ENCODE measurements around the gene OR2V2. TPM values are rescaled to one million over a fixed set of nuclear protein-coding genes. Genes with fewer than 3 reads are reported as not detected.
"Not testable (repeated sequence)": the region's sequence is repeated elsewhere in the genome, so short reads cannot be mapped to it uniquely, and the experiment has no call there.

The OR2V2 gene
- total and polyA plus RNA-seq, 10 of the 15 experiments (the other 5 are each of a cell fraction or from before 2014, with no cell fraction given), result 0.26 TPM; not detected in 9

DNA sequence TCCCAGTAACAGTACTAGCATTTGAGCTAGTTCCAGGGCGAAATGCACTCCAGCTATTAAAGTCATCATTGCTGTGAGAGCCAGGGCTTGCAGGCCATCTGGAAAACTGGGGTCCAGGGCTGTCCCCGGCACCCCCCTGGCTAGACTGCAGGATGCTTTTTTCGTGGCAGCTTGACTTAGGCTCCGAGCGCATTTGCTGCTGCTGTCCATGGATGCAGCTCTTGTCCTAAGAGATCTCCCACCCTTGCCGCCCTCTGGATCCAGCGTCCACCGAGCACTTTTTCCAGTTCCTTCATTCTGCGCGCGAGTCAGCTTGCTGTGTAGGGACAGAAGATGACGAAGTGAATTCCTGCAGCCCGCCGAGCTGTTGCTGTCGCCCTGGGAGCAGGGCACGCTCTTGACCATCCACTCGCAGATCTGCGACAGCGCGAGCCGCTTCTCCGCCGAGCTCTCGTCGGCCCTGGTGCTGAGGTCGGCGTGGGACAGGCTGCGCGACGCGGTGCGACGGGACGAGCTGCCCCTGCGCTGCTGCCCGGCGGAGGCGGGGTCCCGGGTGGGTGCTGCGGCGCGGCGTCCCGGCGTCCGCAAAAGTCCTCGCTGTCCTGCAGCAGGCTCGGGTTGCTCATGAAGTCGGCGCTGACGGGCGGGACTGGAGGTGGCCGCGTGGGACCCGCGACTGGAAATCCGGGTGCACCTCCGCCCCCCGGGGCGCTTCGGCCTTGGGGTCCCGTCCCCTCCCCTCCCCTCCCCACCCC is 47.1 kb upstream of the OR2V2 start:
- Histone ChIP-seq H3K9me3 (replicated peaks; ENCODE audit: control insufficient read depth, insufficient read depth, low read length) (peaks cover 3% of the 10 kb centered on the region; the same call in 1 of the 3 replicates), H3K4me2 (ENCODE audit: control insufficient read depth, insufficient read depth) (no peak overlapping the region), H3K4me3 (no peak overlapping the region), H2AFZ (ENCODE audit: control insufficient read depth, low read depth, low read length) (no peak overlapping the region), H3K9ac (ENCODE audit: control insufficient read depth, insufficient read depth, low read length) (no peak overlapping the region), H3K36me3 (ENCODE audit: control insufficient read depth in 2 of 2, insufficient read depth in 2 of 2, low read length in 1 of 2) (no peaks in the 10 kb centered on the region), H3K27ac (ENCODE audit: control insufficient read depth, insufficient read depth) (no peak overlapping the region), H3K4me1 (ENCODE audit: control insufficient read depth, insufficient read depth, low read length) (no peaks in the 10 kb centered on the region; the same call in 1 of the 2 replicates), H3K79me2 (ENCODE audit: control insufficient read depth, insufficient read depth, low read length) (no peaks in the 10 kb centered on the region), H3K27me3 (replicated peaks in 1 of 2; ENCODE audit: control insufficient read depth in 2 of 2, insufficient read depth in 2 of 2, low read length in 1 of 2) (no peaks in the 10 kb centered on the region; a peak in 1 of 4 replicates), H4K20me1 (ENCODE audit: control insufficient read depth, insufficient read depth) (no peaks in the 10 kb centered on the region; the same call in 1 of the 2 replicates)
- ATAC-seq (no peak), DNase-seq (ENCODE audit: low read depth, low spot score) (no peak), FAIRE-seq (no peak)
- BruUV-seq (replicated peaks), result no TSS peak
- intact Hi-C loops (cut with micrococcal nuclease; ENCODE audit: unreplicated experiment), result loop anchor here (10.0 kb wide), 1 partner anchor 55 kb away; no protein-coding TSS in a partner anchor
- TF ChIP-seq ZBED1 (IDR thresholded peaks at IDR 0.05; ENCODE audit: borderline replicate concordance) (no peak), NR2F1 (conservative IDR thresholded peaks at IDR 0.05) (no peak), ZZZ3 (IDR thresholded peaks at IDR 0.05; ENCODE audit: control insufficient read depth, insufficient read length, low read depth) (no peak), FOXK2 (IDR thresholded peaks at IDR 0.05) (no peak), POLR2A (IDR thresholded peaks at IDR 0.05; ENCODE audit: low read depth, low read length) (no peak), IRF4 (IDR thresholded peaks at IDR 0.05; ENCODE audit: low read depth, low read length) (no peak), BACH1 (IDR thresholded peaks at IDR 0.05; ENCODE audit: borderline replicate concordance) (no peak), TAF1 (IDR thresholded peaks at IDR 0.05; ENCODE audit: borderline replicate concordance, low read depth, low read length) (no peak), ATF7 (IDR thresholded peaks at IDR 0.05; ENCODE audit: low read depth) (no peak), YBX1 (IDR thresholded peaks at IDR 0.05) (no peak), JUNB (IDR thresholded peaks at IDR 0.05) (no peak), CBX5 (IDR thresholded peaks at IDR 0.05; ENCODE audit: low read depth) (no peak), STAT3 (IDR thresholded peaks at IDR 0.05; ENCODE audit: low read depth, low read length) (no peak), CREB1 (IDR thresholded peaks at IDR 0.05; ENCODE audit: low read depth) (no peak), SPI1 (IDR thresholded peaks at IDR 0.05; ENCODE audit: borderline replicate concordance, insufficient read depth, low read depth, low read length) (no peak)
- TF ChIP-seq, protein P1, sequence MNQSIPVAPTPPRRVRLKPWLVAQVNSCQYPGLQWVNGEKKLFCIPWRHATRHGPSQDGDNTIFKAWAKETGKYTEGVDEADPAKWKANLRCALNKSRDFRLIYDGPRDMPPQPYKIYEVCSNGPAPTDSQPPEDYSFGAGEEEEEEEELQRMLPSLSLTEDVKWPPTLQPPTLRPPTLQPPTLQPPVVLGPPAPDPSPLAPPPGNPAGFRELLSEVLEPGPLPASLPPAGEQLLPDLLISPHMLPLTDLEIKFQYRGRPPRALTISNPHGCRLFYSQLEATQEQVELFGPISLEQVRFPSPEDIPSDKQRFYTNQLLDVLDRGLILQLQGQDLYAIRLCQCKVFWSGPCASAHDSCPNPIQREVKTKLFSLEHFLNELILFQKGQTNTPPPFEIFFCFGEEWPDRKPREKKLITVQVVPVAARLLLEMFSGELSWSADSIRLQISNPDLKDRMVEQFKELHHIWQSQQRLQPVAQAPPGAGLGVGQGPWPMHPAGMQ (IDR thresholded peaks at IDR 0.05; ENCODE audit: borderline replicate concordance), result no peak
- TF ChIP-seq, protein P2, sequence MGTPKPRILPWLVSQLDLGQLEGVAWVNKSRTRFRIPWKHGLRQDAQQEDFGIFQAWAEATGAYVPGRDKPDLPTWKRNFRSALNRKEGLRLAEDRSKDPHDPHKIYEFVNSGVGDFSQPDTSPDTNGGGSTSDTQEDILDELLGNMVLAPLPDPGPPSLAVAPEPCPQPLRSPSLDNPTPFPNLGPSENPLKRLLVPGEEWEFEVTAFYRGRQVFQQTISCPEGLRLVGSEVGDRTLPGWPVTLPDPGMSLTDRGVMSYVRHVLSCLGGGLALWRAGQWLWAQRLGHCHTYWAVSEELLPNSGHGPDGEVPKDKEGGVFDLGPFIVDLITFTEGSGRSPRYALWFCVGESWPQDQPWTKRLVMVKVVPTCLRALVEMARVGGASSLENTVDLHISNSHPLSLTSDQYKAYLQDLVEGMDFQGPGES (IDR thresholded peaks at IDR 0.05), result no peak
- CTCF ChIA-PET, result interaction anchor here (1.3 kb wide), 1 partner anchor 58 kb away, joined by 3 read pairs; no protein-coding TSS in a partner anchor
- RAD21 ChIA-PET (ENCODE audit: unreplicated experiment), result interaction anchor here (1.6 kb wide), 1 partner anchor 232 kb away, joined by 5 read pairs; no protein-coding TSS in a partner anchor
- SMC1A ChIA-PET (ENCODE audit: uncharacterized antibody, unreplicated experiment), result interaction anchor here (0.5 to 1.5 kb wide), 5 partner anchors 13 to 230 kb away, joined by 3 to 5 read pairs (median 3); no protein-coding TSS in a partner anchor
- in situ Hi-C loops (cut with MboI), result no loop called here
- POLR2A ChIA-PET, result interaction anchor here (0.6 kb wide), 1 partner anchor 46 kb away, joined by 3 read pairs; no protein-coding TSS in a partner anchor
- 49% methylated on average over 26 of the region's 62 CpGs for WGBS (ENCODE audit: insufficient coverage, insufficient replicate concordance, low lambda C conversion rate, missing lambda C conversion rate)

DNA sequence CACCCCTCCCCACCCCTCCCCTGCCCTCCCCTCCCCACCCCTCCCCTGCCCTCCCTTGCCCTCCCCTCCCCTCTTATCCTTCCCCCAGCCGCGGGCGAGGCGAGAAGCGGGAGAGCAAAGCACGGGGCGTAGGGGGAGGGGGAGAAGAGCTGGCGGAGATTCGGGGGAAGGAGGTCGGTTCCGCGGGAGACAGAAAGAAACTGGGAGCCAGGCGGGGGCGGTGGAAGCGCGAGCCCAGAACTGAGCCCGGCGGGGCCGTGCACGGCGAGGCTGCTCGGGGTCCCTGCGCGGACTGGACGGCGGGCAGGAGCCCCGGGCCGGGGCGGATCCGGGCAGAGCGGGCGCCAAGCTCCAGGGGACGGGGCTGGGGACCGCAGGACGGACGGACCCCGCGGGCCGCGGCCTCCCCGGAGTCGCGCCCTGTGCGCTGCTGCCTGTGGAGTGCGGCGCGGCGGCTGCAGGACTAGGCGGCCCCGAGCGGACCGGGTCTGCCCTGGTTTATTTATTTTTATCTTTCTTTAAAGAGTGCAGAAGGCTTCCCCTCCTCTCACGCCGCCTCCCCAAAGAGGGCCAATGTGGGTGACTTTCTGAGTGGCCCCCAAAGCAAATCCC is 46.2 kb upstream of the OR2V2 start:
- H2AFZ ChIP-seq (ENCODE audit: control insufficient read depth, low read depth, low read length); H3K9ac ChIP-seq (ENCODE audit: control insufficient read depth, insufficient read depth, low read length); SMC1A ChIA-PET (ENCODE audit: uncharacterized antibody, unreplicated experiment); ATAC-seq; H3K79me2 ChIP-seq (ENCODE audit: control insufficient read depth, insufficient read depth, low read length); H4K20me1 ChIP-seq (ENCODE audit: control insufficient read depth, insufficient read depth); H3K4me3 ChIP-seq; POLR2A ChIA-PET; in situ Hi-C loops (cut with MboI); CTCF ChIA-PET; FAIRE-seq; DNase-seq (ENCODE audit: low read depth, low spot score); RAD21 ChIA-PET (ENCODE audit: unreplicated experiment); H3K36me3 ChIP-seq (ENCODE audit: control insufficient read depth in 2 of 2, insufficient read depth in 2 of 2, low read length in 1 of 2); H3K27ac ChIP-seq (ENCODE audit: control insufficient read depth, insufficient read depth); H3K9me3 ChIP-seq (replicated peaks; ENCODE audit: control insufficient read depth, insufficient read depth, low read length); H3K4me2 ChIP-seq (ENCODE audit: control insufficient read depth, insufficient read depth); H3K27me3 ChIP-seq (replicated peaks in 1 of 2; ENCODE audit: control insufficient read depth in 2 of 2, insufficient read depth in 2 of 2, low read length in 1 of 2); H3K4me1 ChIP-seq (ENCODE audit: control insufficient read depth, insufficient read depth, low read length); BruUV-seq (replicated peaks): not testable (repeated sequence)
- intact Hi-C loops (cut with micrococcal nuclease; ENCODE audit: unreplicated experiment), result loop anchor here (10.0 kb wide), 1 partner anchor 54 kb away; no protein-coding TSS in a partner anchor
- no CpG with 5 or more reads among the region's 54 CpGs for WGBS (ENCODE audit: insufficient coverage, insufficient replicate concordance, low lambda C conversion rate, missing lambda C conversion rate)
